Measurements from ENCODE around the gene APBA1.

APBA1 gene

DNA sequence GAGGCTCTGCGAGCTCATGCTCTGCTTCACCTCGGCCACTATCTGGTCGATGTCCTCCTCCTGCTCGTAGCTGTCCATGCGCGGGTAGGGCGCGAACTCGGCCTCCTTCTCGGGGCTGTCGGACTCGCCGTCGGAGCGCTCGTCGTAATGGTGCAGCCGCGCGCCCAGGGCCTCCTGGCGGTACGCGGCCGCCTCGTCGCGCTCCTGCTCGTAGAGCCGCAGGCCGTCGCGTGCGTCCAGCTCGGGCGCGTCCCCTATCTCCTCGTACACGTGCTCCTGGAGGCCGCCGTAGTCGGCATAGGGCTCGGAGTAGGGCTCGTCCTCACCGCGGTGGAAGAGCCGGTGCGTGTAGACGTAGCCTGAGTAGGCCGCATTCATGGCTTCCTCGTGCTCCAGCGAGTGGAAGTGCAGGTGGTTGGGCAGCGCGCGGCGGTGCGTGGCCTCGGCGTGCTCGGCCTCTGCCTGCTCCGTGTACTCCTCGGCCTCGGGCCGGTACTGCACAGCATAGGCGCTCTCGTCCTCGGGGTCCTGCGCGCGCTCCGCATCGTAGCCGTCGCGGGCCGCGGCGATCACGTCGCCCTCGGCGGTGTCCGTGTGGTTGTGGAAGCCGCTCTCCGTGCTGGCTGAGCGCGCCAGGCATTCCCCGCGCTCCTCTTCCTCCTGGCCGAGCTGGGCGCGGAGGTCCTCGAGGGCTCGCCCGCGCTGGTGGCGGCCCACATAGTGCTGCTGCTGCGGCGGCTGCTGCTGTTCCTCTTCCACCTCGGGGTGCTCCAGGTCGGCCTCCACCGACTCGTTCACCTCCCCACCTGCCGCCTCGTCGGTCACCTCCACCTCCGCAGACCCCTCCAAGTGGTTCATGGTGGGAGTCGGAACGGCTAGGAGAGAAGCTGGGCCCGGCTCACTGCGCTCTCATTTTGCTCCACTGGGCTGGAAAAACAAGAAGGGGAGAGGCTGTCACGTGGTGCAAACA, 155.5 kb downstream of the APBA1 start:
- no peak for DNase-seq

DNA sequence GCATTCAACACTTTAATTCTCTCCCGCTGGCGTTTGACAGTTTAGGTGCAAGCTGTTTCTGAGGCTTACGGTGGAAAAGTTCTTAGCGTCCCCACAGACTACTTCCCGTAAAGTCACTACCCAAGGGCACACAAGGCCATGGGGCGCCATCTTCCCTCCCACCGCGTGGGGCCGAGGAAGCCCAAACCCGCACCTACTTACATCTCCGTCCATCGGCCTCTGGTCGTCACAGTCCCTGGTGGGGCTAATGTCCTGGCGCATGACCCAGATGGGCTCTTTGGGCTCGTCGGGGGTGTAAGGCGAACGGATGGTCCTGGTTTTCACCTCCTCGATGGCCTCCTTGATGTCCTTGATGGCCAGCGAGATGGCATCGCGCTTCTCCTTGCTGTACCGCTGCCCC, 156.4 kb downstream of the APBA1 start:
- no peak for DNase-seq

DNA sequence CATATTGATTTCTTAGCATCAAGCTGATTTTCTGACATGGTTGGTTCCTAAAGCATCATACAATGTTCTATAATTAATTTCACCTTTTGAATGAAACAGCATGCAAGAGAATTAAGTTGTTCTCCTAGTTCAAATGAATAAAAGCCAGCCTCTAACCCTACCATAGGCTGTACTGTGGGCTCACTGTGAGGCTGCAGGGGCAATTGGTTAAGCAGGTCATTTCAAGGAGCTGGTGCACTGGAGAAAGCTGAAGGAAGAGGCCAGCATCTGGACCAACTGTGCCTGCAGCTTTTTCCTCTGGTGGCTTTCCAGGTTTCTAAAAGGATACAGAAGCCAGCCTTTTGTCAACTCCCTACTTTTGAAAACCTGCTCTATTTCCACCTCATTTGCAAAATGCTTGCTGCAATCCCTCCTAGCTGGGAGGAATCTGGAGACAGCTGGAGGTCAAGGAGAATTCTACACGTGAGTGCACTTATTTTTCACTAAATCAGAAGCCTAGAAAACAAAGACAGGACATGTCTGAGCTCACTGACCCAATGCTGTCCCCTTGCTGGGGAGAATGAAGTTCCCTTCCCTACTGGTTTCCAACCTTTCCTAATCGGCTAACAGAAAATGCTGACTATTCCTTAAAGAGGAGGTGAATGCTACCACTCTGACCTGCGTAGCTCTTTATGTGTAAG, 158.9 kb downstream of the APBA1 start:
- DNase-seq: no peak

DNA sequence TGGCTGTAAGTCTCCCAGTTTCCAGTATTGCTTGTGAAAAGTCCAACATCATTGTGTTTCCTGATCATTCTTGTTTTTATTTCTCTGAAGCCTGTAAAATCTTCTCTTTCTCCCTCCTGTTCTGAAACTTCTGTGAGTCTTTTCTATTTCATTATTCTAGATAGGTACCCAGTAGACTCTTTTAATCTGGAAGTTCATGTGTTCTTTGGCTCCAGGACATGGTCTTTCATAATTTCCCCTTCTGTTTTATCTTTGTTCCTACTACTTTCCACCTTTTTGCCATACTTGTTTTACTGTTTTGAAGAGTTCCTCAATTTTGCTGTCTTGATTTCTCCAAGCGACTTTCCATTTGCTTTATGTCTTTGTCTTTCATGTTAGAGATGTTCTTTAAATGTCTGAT, 168.1 kb downstream of the APBA1 start:
- DNase-seq: no peak

DNA sequence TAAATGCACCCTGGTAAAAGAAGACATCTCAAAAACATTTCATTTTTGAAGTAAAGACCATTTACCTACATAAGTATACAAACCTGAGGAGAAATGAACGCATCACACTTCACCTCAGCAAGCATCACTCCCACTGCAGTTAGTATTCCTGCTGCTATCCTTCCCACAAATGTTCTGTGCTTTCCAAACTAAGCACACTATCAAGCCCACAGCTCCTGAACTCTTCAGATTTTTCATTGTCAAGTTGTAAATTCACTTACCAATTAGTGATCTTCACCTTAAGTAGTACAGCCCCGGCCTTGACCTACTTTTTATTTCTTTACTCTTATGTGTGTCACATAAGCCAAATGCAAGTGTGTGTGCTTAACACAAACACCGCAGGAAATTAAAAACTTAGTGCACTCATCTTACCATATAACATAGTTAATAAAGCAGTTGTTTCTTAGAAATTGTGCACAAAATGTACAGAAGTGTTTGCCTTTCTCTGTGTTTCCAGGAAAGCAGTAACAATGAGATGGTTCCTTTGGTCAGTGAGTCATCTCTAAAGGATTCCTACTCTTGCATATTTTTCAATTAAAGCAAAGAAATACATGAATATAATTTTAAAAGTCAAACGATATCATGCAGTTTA, 169.4 kb downstream of the APBA1 start:
- no peak for DNase-seq

DNA sequence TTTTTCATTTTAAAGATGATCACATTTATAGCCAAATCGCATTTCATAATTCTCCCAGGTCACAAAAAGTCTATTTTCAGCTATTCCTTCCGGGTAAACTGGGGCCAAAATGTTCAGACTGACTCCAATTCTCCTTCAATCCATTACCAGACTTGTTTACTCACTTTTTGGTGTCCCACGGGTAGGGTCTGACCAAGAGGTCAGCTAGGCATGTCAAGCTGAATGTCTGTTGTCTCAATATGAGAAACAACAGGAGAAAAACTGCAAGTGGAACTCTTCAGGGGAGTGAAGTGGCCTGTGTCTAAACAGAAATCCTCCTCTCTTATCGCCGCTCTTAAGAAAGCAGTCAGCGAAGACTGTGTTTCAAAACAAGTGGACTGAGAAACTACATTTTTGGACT, 171.3 kb downstream of the APBA1 start:
- no peak for DNase-seq

DNA sequence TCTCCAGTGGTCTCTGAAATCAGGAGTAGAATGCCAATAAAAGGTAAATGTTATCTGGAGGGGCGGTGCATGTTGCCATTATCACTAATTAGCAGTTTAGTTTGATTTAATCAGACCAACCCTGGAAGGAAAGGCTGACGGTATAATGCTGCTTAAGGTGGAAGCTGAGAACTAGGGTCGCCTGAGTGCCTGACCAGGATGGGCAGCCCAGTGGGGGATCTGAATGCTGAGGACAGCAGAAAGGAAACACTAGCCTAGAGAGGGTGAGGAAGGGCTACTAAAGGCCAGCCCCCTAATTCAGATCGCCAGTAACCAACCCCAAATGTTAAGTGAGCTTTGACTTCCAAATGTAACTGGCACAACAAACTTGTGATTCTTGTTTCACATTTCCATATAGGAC, 172.2 kb downstream of the APBA1 start:
- no peak for DNase-seq

DNA sequence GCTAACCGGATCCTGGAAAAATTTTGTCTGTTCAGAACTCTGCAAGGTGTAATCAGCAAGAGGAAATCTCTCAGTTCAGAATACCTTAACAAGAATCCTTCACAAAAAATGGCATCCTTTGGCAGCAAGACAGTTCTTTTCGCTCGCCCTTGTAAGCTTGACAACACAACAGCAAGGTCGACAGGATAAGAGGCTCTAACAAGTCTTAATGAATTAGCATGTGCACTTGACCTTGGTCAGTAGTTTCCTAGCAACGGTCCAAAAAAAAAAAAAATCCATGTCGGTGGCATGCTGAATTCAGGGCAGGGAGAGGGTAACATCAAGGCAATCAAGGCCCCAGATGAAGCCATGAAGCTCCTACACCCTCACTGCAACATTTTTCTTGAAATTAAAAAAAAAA, 172.8 kb downstream of the APBA1 start:
- DNase-seq: no peak

DNA sequence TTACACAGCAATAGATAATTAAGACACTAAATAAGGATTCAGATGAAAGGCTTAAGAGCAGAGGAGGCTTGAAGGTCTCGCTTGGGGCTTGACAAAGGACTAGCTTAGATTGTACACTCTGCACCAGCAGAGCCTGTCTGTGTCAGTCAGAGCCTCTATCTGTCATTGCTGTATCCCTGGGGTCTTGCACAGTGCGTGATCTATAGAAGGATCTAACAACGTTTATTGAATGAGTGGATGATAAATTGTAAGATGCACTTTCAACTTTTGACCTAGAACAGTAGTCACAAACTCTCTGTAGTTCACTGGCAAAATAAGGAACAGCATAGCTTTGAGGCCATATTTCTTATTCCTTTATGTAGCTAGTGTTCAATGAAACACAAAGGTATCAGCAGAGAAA, 173.7 kb downstream of the APBA1 start:
- DNase-seq: no peak

DNA sequence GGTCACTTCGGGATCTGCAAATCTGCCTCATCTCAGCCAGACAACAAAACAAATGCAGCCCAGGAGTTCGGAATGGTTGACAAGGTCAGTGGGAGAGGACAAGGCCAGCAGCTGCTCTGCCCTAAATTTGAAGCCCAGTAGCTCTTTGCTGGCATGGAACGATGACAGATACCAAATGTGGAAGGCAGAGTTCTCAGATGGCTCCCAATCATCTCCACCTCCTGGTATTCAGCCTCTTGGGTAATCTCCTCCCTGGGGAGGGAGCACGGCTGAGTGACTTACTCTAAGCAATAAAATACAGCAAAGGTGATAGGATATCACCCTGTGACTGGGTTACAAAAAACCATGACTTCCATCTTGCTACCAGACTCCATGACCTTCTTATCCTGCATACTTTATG, 174.4 kb downstream of the APBA1 start:
- no peak for DNase-seq

DNA sequence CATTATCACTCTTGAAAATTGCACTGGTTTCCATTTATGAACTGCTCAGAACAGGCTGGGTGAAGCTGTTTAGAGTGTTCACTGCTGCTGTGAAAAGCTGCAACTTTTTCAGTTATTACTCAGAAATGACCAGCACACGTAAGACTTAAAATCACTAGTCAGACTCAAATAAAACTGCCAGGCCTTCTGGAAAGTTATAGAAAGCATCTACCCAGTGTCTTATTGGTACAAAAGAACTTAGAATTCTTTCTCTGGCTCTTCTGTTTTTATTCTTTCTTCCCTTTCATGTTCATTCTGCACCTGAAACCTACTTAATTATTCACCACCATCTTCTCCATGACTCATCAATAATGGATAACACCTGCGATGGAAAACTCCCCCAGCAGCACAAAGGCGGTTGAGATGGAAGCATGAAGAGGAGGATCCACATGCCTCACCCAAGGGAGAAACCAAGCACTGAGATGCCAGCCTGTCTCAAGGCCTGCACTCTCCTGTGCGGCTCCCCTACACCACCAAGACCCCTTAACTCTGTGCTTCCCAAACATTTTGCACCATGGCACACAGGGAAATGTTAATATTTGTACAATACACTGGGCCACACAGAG, 175.2 kb downstream of the APBA1 start:
- no peak for DNase-seq

DNA sequence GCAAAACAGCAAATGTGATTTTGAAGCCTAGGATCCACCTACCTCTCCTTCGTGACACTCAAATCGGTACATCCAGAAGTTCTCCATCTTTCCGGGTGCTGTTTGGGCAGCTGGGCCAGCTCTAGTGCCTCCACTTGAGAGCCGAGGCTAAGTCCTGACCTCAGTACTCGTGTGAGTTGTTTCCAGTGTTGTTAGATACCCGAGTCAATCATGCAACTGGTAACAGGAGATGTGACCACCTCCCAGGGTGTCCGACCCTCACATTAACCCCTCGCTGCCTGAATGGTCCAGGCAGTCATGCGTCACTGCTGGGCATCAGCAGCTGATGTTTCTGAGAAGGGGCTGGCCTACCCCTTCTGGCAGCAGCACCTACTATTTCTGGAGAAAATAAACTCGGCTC, 176.9 kb downstream of the APBA1 start:
- DNase-seq: no peak

DNA sequence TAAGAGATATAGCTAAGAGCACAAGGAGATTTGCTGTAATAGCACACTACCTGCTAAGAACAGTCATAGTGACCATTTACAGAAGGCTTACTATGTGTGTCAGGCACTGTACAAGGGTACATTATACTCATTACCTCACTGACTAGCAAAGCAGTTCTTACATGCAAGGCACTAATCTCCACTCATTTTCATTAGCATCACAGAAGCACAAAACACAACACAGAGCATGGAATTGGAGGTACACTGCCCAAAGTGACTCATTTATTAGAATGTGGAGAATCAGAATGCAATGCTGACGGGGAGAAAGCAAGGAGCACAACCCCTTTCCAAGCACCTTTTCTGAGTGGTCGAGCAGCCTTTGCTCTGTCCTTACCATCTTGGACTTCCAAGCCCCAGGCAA, 177.4 kb downstream of the APBA1 start:
- no peak for DNase-seq

DNA sequence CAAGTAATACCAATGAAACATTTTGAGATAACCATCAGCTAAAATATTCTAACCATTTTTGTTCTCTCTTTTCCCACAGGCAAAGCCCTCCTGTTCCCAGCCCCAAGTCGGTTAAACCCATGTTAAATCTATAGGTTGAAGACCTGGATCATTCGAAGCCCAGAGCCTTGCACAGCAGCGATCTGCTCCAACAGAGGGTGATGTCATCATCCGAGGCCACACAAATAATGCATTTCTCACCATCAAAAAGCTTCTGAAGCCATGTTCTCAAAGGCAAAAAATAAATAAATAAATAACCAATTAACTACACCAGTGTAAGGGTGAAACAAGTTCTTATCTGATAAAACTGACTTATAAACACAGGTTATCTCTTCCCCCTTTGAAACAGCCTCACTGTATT, 178.0 kb downstream of the APBA1 start:
- no peak for DNase-seq

DNA sequence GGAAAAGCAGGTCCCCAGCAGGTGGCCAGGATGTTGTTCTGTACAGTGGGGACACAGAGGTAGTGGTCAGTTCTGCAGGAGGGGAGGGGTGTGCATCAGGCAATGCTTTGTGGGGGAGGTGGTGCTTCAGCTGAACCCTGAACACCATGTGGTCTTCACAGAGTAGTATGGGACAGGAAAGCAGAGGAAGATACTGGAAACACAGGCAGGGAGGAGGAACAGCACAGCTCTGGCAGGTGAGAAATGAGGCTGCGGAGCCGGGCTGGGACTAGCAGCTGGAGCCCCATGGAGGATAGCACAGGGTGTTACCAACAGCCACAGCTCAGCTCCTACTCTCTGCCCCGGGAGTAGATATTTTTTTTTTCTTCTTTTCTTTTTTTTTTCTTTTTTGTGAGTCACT, 185.7 kb downstream of the APBA1 start:
- no peak for DNase-seq

DNA sequence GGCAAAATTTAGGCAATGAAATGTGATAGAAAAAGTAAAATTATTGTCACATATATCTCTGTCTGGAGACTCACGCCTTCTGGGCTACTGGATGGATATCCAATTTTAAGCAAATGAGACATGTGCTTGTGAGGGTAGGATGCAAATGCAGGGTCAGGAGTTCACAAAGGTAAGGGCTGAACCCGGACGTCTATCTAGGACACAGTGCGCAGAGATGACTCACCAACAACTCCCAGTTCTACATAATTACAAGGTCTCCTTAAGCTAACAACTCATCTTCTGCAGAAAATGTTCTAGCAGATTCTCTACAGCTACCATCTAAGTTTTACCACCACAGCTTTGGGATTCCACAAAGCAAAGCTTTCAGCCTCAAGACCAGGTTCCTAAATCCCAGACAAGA, 186.7 kb downstream of the APBA1 start:
- DNase-seq: no peak

DNA sequence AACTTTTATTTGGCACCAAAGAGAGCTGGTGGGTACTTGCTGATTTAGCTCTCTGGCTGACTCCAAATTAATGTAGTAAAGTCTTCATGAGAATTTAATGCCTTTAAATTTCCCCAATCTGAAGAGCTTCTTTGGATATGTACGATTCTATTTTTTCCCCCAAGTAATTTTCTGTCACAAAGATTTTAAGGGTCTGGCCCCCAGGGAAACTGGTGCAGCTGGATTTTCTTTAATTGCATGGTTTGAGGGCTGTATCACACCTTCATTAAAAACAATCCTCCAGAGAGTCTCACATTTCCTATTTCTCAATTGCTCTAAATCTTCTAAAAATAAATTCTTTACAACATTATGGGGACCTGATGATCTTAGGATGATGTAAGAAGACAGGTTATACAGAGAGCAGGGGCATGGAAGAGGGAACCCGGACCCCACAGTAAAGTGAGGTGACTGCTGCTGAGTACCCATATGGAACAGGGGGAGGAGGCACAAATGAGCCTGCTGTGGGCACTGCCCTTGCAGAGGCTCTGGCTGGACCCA, 188.2 kb downstream of the APBA1 start:
- no peak for DNase-seq

DNA sequence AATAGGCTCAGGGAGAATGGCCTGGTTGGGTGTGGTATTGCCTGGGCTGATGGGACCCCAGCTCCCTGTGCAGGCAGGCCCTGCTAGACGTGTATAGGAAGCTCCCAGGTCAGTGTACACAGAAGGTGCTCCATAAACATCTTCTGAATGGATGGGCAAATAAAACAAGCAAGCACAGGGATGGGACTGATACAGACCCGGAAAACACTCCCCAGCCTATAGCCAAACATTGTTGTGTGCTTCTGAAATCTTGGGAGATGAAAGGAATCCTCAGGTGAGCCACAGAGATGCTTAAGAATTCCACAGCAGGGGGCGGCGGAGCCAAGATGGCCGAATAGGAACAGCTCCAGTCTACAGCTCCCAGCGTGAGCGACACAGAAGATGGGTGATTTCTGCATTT, 195.4 kb downstream of the APBA1 start:
- DNase-seq: no peak

DNA sequence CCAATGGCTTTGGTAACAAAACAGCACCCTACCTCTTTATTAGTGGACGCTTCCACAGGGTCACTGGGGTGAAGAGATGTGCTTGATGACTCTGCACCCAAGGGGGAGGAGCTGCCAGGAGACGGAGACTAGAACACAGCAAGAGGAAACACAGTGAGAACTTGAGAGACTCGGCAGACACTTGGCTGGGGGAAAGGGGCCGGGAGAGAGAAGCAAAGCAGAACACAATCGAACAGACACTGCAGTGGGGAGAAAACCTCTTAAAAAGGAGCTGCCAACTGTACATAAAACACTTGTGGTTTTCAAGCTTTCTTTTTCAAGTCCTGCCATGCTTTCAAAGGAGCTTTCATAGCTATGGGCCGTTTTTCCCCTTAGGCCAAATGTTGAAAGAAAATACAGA, 196.2 kb downstream of the APBA1 start:
- DNase-seq: no peak

DNA sequence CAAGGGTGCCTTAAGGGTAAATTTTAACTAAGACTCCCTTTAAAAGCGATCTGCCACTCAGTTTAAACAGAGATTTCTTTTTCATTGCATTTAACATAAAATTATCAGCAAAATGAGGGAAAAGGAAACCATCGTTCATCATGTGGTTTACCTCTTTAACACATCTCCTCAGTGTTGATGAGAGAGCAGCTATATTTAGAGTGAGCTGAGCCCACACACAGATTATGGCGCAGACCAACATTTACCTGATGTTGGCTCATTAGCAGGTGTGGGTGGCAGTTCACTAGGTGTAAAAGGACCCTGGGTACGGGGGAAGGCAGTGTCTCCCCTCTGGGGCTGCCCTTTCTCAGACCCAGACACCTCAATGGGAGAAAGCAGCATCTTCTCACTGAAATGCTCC, 197.3 kb downstream of the APBA1 start:
- no peak for DNase-seq

DNA sequence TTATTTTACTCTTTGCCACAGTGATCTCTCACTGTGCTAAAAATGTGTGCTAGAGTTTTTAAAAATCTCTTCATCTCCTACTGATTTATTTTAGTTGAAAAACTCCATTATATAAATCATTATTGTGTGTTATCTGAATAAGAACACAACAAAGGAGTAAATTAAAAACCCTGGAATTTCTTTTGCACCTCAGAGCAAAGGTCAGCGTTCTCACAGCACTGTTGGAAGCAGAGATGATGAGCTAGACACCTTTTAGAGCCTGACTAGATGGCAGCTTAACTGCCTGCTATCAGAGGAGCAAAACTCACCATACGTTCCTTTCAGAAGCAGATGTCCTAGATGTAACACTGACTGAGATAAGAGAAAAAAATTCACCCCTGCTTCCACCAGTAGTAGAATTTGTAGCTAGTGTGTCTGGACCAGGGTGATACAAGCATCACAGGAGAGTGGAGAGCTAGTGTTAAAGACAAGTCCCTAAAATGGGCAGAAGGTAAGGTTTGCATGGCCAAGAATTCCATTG, 200.0 kb downstream of the APBA1 start:
- no peak for DNase-seq

DNA sequence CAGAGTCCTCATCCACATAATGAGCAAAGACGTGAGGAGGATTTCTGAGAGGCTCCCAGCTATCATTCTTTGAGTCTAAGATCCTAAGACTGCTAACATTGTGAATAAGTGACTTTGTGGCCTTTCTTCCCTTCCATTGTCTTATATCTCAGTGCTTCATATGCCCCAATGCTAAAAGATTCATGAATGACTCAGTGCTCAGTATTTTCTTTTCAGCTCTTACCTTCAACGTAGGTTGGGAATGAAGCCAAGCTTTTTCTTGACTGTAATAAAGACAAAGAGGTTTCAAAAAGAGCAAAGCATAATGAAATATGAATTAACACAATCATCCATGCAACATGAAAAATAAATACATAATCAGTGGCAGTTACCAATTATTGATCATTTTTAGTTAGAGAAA, 200.7 kb downstream of the APBA1 start:
- DNase-seq: no peak
